PC-9 (cell line): Measurements from ENCODE around the gene TTC39A.

Experiments used
- EZH2 ChIP-seq: fragments of 200-600 bp; sonication (generic); IDR thresholded peaks from 2 replicates; pipeline ENCODE4 v1.8.0; 2017; ENCODE audit warnings: antibody characterized with exemption, low read depth
- TF ChIP-seq, protein P1 (sequence below): fragments of 200-600 bp; sonication (generic); conservative IDR thresholded peaks from 2 replicates; pipeline ENCODE4 v1.6.1; 2017; ENCODE audit warnings: mixed run types, antibody characterized with exemption, mild to moderate bottlenecking, moderate library complexity

- TF ChIP-seq, protein P1, sequence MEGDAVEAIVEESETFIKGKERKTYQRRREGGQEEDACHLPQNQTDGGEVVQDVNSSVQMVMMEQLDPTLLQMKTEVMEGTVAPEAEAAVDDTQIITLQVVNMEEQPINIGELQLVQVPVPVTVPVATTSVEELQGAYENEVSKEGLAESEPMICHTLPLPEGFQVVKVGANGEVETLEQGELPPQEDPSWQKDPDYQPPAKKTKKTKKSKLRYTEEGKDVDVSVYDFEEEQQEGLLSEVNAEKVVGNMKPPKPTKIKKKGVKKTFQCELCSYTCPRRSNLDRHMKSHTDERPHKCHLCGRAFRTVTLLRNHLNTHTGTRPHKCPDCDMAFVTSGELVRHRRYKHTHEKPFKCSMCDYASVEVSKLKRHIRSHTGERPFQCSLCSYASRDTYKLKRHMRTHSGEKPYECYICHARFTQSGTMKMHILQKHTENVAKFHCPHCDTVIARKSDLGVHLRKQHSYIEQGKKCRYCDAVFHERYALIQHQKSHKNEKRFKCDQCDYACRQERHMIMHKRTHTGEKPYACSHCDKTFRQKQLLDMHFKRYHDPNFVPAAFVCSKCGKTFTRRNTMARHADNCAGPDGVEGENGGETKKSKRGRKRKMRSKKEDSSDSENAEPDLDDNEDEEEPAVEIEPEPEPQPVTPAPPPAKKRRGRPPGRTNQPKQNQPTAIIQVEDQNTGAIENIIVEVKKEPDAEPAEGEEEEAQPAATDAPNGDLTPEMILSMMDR = no peak
- no peak for TF ChIP-seq EZH2
These were observed 12.3 kb upstream of the TTC39A start for GRCh38 chr1:51342591-51343206.
